Neural progenitor cell (in vitro differentiated cells): ENCODE results near the gene SMIM43.

Experiments
- CTCF ChIP-seq: fragments of 200-600 bp; sonication (generic); IDR thresholded peaks from 2 replicates; pipeline ENCODE4 v1.5.1; 2017; ENCODE audit warnings: antibody characterized with exemption, mild to moderate bottlenecking
- EZH2 ChIP-seq: fragments of 200-600 bp; sonication (generic); IDR thresholded peaks from 2 replicates; pipeline ENCODE4 v1.6.1; 2017; ENCODE audit warnings: antibody characterized with exemption, mild to moderate bottlenecking, moderate library complexity
- EZH2phosphoT487 ChIP-seq: fragments of 200-600 bp; sonication (generic); IDR thresholded peaks from 2 replicates; pipeline ENCODE4 v1.6.1; 2017; ENCODE audit warnings: antibody characterized with exemption

GRCh38 chr4:121792966-121793365, 28.0 kb upstream of the SMIM43 start:
- no peak for TF ChIP-seq CTCF
- TF ChIP-seq EZH2phosphoT487: no peak
- no peak for TF ChIP-seq EZH2
